ENCODE measurements around the gene CX3CR1.

The CX3CR1 gene

GRCh38 chr3:39220407-39221140, 59.3 kb downstream of the CX3CR1 start:
- Histone ChIP-seq H3K4me1 (ENCODE audit: insufficient read depth, low read length) (no peaks in the 10 kb centered on the region), H3K9me3 (ENCODE audit: insufficient read depth, low read depth, low read length) (no peaks in the 10 kb centered on the region), H3K9ac (ENCODE audit: low read depth, low read length) (no peak overlapping the region), H3K27me3 (ENCODE audit: insufficient read depth, low read length) (no peaks in the 10 kb centered on the region), H3K4me3 (ENCODE audit: low read length) (no peak overlapping the region), H3K36me3 (ENCODE audit: insufficient read depth, low read length) (no peaks in the 10 kb centered on the region), H3K27ac (ENCODE audit: low read depth, low read length) (no peak overlapping the region)
- 76% methylated on average over 6 of the region's 6 CpGs for WGBS

- Histone ChIP-seq H3K9me3 (ENCODE audit: insufficient read depth, low read depth, low read length) (no peaks in the 10 kb centered on the region), H3K4me1 (ENCODE audit: insufficient read depth, low read length) (no peaks in the 10 kb centered on the region), H3K9ac (ENCODE audit: low read depth, low read length) (no peak overlapping the region), H3K27ac (ENCODE audit: low read depth, low read length) (no peak overlapping the region), H3K27me3 (ENCODE audit: insufficient read depth, low read length) (no peaks in the 10 kb centered on the region), H3K4me3 (ENCODE audit: low read length) (no peak overlapping the region), H3K36me3 (ENCODE audit: insufficient read depth, low read length) (no peaks in the 10 kb centered on the region)
- 92% methylated on average over 3 of the region's 3 CpGs for WGBS
These were observed 60.1 kb downstream of the CX3CR1 start for GRCh38 chr3:39219702-39220101.

GRCh38 chr3:39216176-39216790, 63.6 kb downstream of the CX3CR1 start:
- no peaks in the 10 kb centered on the region for H3K9me3 ChIP-seq (ENCODE audit: insufficient read depth, low read depth, low read length)
- no peaks in the 10 kb centered on the region for H3K27me3 ChIP-seq (ENCODE audit: insufficient read depth, low read length)
- 96% methylated on average over 2 of the region's 2 CpGs for WGBS
- H3K9ac ChIP-seq (ENCODE audit: low read depth, low read length), result no peak overlapping the region
- no peak overlapping the region for H3K4me3 ChIP-seq (ENCODE audit: low read length)
- no peak overlapping the region for H3K27ac ChIP-seq (ENCODE audit: low read depth, low read length)
- peaks cover 5% of the 10 kb centered on the region for H3K4me1 ChIP-seq (ENCODE audit: insufficient read depth, low read length)
- H3K36me3 ChIP-seq (ENCODE audit: insufficient read depth, low read length), result no peaks in the 10 kb centered on the region

GRCh38 chr3:39213613-39214012, 66.2 kb downstream of the CX3CR1 start:
- H3K27ac ChIP-seq (ENCODE audit: low read depth, low read length), result no peak overlapping the region
- no peak overlapping the region for H3K9ac ChIP-seq (ENCODE audit: low read depth, low read length)
- no peaks in the 10 kb centered on the region for H3K9me3 ChIP-seq (ENCODE audit: insufficient read depth, low read depth, low read length)
- H3K36me3 ChIP-seq (ENCODE audit: insufficient read depth, low read length), result no peaks in the 10 kb centered on the region
- WGBS, result 92% methylated on average over 1 of the region's 2 CpGs
- H3K4me3 ChIP-seq (ENCODE audit: low read length), result no peak overlapping the region
- H3K4me1 ChIP-seq (ENCODE audit: insufficient read depth, low read length), result peaks cover 17% of the 10 kb centered on the region
- no peaks in the 10 kb centered on the region for H3K27me3 ChIP-seq (ENCODE audit: insufficient read depth, low read length)
